Hepatocyte (in vitro differentiated cells): ENCODE results near the gene PGAP3.

Experiments
- CTCF ChIP-seq: fragments of 200-600 bp; sonication (generic); IDR thresholded peaks from 2 replicates; pipeline ENCODE4 v1.5.1; 2016; ENCODE audit warnings: antibody characterized with exemption, mild to moderate bottlenecking; ENCODE audit not compliant: poor library complexity
- EZH2 ChIP-seq: fragments of 200-600 bp; sonication (generic); IDR thresholded peaks from 2 replicates; pipeline ENCODE4 v1.6.1; 2016; ENCODE audit warnings: antibody characterized with exemption, mild to moderate bottlenecking, borderline replicate concordance
- EZH2phosphoT487 ChIP-seq: fragments of 200-600 bp; sonication (generic); IDR thresholded peaks from one replicate; pipeline ENCODE4 v1.6.1; 2018; ENCODE audit warnings: antibody characterized with exemption, mild to moderate bottlenecking, low read depth, moderate library complexity; ENCODE audit not compliant: unreplicated experiment, severe bottlenecking

DNA sequence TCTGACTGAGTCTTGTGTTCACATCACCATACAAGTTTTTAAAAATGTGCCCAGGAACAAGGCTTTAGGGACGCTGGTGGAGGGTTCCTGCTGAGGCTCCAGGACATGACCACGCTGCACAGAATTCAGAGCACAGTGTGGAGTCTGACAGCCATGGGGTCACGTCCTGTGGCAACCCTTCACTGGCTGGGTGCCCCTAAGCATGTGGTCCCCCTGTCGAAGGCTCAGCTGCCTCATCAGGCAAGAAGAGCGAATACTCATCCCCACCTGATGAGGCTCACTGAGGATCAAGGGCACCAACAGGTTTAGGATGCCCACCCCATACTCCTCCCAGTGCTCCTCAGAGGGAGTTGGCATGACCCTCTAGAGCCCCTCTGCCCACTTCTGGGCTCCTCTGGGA, 13.7 kb downstream of the PGAP3 start:
- TF ChIP-seq CTCF (no peak), EZH2 (no peak), EZH2phosphoT487 (no peak)
